Glomerular visceral epithelial cell (primary cell): ENCODE data around the gene NKAIN1.
"Not testable (repeated sequence)": the region's sequence is repeated elsewhere in the genome, so short reads cannot be mapped to it uniquely, and the experiment has no call there.

ENCODE experiments used
- DNase-seq: peaks from one replicate; pipeline ENCODE4 v3.0.0-alpha.2; 2016; ENCODE audit errors: extremely low spot score

NKAIN1 gene

DNA sequence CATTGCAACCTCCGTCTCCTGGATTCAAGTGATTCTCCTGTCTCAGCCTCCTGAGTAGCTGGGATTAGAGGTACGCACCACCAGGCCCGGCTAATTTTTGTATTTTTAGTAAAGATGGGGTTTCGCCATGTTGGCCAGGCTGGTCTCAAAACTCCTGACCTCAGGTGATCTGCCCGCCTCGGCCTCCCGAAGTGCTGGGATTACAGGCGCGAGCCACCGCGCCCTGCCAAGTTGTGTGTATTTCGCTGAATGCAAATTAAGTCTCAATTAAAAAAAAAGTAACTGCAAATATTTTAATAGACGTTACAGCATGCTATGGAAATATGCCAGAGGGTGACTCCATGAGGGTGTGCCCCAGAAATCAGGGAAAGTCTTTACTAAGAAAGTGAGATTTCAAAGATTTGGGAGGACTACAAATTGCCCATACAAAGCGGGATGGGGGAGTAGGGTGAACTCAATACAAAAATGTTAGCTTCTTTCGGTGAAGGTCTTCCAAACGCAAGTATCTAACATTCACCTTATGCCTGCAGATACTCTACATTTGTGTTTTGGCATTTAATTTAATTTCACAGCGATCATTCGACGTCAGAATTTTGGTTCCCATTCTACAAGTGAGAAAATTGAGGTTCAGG is 85.6 kb downstream of the NKAIN1 start:
- no peak for DNase-seq

DNA sequence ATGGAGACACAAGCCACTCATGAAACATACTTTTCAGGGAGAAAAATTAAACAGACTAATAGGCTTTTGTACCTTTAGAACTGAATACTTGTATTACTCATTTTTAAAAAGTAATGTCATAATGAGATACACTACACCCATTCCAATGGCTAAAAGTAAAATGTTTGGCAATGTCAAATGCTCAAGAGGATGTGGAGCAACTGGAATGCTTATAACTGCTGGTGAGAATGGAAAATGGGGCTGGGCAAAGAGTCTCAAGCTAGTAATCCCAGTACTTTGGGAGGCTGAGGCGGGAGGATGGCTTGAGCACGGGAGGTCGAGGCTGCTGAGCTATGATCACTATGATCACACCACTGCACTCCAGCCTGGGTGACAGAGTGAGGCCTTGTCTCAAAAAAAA is 86.3 kb downstream of the NKAIN1 start:
- no peak for DNase-seq

DNA sequence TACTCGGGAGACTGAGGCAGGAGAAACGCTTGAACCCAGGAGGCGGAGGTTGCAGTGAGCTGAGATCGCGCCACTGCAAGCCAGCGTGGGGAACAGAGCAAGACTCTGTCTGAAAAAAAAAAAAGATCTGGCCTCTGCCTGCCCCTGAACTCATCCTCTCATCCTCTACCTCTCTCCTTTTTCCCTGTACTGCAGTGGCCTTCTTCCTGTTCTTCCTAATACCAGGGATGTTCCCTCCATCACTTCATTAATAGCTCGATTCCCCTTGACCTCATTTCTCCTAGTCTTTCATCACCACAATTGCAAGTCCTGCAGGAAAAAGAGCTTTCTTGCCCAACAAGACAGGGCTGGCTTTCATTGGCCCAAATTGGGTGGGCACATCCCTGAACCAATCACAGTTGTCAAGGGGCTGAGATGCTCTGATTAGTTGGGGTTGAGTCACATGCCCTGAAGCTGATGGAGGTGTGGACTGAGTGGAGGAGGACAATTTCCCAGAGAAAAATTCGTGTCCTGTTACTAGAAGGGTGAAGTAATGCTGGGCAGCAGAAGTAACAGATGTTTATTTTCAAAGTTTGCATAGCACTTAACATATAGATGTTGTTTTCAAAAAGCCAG is 87.4 kb downstream of the NKAIN1 start:
- peak; percentile 35 for DNase-seq

DNA sequence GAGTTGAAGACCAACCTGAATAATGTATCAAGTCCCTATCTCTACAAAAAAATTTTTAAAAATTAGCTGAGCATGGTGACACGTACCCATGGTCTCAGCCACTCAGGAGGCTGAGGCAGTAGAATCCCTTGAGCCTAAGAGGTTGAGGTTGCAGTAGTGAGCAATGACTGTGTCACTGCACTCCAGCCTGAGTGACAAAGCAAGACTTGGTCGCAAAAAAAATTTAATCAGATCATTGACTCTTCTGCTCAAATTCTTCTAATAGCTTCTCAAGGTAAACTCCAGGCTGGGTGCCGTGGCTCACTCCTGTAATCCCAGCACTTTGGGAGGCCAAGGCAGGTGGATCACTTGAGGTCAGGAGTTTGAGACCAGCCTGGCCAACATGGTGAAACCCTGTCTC is 88.3 kb downstream of the NKAIN1 start:
- DNase-seq: no peak

DNA sequence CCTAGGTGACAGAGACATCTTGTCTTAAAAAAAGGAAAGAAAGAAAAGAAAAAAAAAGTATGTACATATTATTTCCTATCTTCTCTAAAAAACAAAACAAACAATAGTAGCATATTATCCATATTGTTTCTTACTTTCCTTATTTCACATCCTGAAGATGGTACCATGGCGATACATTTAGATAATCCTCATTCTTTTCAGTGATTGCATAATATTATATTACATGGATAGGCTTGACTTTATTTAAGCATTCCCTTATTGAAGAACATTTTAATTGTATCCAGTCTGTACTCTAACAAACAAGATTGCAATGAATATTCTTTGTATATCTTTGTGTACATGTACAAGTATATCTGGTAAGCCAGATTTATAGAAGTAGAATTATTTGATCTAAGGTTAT is 91.3 kb downstream of the NKAIN1 start:
- DNase-seq: no peak

DNA sequence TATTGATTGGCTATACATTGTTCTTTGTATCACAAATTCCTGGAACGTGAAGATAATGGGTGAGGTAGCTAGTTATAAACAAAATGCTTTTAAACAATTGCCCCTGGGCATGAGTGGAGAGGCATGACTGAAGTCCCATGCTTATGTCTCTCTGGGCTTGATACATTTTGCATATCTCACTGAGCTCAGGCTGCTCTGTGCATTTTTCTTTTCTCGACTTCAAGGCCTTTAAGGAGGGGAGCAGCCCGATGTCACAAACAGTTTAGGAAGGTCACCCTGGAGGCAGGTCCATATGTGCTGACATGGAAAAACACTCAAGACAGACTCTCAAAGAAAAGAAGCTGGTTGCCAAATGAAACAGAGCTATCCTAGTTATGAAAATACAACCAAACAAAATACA is 94.0 kb downstream of the NKAIN1 start:
- no peak for DNase-seq

DNA sequence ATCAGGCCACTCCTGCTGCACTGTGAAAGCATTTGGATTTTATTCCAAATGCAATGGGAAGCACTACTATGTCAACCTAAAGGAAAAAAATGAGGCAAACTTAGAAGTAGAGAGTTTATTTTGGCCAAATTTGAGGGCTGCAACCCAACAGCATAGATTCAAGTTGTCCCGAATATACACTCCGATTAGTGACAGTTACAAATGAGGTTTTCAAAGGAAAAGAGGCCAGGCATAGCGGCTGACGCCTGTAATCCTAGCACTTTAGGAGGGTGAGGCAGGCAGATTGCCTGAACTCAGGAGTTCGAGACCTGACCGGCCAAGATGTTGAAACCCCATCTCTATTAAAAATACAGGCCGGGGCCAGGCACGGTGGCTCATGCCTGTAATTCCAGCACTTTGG is 95.2 kb downstream of the NKAIN1 start:
- no peak for DNase-seq

DNA sequence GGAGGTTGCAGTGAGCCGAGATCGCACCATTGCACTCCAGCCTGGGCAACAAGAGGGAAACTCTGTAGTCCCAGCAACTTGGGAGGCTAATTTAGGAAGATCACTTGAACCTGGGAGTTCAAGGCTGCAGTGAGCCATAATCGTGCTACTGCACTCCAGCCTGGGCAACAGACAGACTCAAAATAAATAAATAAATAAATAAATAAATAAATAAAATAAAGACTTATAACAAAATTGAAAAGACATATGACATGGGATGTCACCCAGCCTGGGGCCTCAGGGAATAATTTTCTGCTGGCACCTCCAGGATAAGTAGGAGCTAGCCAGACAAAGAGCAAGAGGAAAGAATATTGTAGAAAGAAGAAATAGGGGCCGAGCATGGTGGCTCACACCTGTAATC is 96.2 kb downstream of the NKAIN1 start:
- no peak for DNase-seq

DNA sequence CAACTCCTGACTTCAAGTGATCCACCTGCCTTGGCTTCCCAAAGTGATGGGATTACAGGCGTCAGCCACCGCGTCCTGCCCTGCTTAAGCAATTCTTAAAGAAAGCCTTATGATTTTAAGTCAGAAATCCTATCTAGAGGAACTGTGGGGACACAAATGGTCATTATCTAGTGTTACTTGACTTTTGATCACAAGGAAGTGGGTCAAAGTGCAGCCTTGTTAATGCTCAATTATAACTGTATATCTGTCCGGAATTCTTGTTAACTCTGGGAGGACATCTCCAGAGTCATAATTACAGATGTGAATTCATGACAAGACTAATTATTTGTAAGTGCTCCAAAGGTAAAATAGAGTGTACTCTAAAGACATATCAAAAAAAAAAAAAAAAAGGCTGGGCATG is 97.3 kb downstream of the NKAIN1 start:
- DNase-seq: no peak

DNA sequence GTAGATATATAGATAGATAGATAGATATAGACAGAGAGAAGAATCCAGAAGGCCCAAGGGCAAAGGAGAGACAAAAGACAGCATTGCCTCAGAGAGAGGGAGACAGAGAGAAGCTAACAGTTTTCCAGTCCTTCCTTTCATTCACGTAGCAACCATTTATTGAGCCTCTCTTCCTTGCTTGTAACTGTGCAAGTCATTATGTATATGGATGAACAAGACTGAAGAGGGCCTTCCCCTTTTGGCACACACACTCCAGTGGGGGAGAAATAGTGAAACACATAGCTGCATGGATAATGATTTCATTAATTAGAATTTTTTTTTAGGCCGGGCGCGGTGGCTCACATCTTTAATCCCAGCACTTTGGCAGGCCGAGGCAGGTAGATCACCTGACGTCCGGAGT is 99.4 kb downstream of the NKAIN1 start:
- DNase-seq: no peak

DNA sequence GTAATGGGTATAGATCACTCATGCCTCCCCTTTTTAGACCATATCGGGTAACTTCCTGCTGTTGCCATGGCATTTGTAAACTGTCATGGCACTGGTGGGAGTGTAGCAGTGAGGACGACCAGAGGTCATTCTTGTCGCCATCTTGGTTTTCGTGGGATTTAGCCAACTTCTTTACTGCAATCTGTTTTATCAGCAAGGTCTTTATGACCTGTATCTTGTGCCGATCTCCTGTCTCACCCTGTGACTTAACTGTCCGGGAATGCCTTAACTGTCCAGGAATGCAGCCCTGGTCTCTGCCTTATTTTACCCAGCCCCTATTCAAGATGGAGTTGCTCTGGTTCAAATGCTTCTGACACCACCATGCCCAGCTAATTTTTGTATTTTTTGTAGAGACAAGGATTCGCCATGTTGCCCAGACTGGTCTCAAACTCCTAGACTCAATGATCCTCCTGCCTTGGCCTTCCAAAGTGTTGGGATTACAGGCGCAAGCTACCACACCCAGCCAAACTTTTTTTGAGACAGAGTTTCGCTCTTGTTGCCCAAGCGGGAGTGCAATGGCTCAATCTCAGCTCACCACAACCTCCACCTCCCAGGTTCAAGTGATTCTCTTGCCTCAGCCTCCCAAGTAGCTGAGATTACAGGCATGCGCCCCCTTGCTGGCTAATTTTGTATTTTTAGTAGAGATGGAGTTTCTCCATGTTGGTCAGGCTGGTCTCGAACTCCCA is 100.7 kb downstream of the NKAIN1 start:
- DNase-seq: not testable (repeated sequence)

DNA sequence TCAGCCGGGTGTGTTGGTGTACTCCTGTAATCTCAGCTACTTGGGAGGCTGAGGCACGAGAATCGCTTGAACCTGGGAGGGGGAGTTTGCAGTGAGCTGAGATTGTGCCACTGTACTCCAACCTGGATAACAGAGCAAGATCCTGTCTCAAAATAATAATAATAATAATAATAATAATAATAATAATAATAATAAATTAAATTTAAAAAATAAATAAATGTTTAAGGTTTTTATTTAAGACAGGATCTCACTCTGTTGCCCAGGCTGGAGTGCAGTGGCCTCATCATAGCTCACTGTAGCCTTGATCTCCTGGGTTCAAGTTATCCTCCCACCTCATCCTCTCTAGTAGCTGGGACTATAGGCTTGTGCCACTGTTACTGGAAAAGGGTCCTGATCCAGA is 101.8 kb downstream of the NKAIN1 start:
- not testable (repeated sequence) for DNase-seq

DNA sequence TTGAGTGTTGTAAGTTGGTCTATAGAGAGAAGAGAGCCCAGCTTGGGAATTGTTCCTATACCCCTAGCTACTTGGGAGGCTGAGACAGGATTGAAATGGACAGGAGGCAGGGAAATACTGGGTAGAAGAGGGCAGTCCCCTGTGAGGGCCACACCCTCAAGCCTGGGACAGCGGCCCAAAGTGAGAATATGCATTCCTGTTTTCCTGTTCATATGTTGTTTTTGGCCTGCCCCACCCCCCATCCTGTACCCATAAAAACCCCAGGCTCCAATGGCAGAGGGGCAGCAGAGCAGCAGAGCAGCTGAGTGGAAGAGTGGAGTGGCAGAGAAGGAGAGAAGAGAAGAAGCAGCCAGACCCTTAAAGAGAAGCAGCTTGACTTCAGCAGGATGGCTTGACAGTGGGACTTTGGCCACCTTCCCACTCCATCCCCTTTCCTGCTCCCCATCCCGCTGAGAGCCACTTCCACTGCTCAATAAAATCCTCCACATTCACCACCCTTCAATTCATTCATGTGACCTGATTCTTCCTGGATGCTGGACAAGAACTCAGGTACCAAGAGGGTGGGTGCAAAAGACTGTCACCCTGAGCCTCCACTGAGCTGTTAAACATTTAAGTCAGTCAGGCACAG is 103.6 kb downstream of the NKAIN1 start:
- no peak for DNase-seq

DNA sequence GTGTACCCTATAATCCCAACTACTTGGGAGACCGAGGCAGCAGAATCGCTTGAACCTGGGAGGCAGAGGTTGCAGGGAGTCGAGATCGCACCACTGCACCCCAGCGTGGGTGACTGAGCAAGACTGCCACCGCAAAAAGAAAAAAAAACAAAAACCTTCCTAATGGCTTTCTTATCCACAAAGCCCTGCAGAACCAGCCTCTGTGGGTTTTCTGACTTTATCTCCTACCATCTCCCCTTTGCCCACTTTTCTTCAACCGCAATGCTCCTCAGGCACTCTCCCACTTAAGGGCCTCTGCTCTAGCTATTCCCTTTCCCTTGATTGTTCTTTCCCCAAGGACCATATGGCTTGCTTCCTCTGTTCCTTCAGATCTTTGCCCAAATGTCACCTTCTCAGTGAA is 106.3 kb downstream of the NKAIN1 start:
- DNase-seq: no peak
